HepG2 (cell line): ENCODE data around the gene E2F3. TPM values are rescaled to one million over a fixed set of nuclear protein-coding genes. Genes with fewer than 3 reads are reported as not detected.

Source experiments
- CENPX ChIP-seq: sonication (generic); formaldehyde crosslinking; IDR thresholded peaks from 2 replicates; pipeline ENCODE4 v1.9.0; 2021; ENCODE audit warnings: mild to moderate bottlenecking, missing genetic modification reagents, moderate library complexity
- CREM ChIP-seq, 2 experiments: sonication (generic) in 1 of 2; formaldehyde crosslinking in 1 of 2; IDR thresholded peaks; 2 replicates each; pipeline versions ENCODE4 v1.4.0 to v1.6.1; 2016 to 2020; ENCODE audit warnings: antibody characterized with exemption in 1 of 2, mild to moderate bottlenecking in 1 of 2, missing genetic modification reagents in 1 of 2
- GFI1 ChIP-seq: sonication (generic); formaldehyde crosslinking; IDR thresholded peaks from 2 replicates; pipeline ENCODE4 v1.5.0; 2020; ENCODE audit warnings: missing genetic modification reagents, mild to moderate bottlenecking, borderline replicate concordance
- HNRNPK ChIP-seq: fragments of 200-400 bp; formaldehyde crosslinking; IDR thresholded peaks from 2 replicates; pipeline ENCODE4 v1.6.1; 2018; ENCODE audit warnings: low read length, low read depth, moderate library complexity, mild to moderate bottlenecking; ENCODE audit not compliant: poor library complexity, severe bottlenecking
- IRX3 ChIP-seq: sonication (generic); formaldehyde crosslinking; IDR thresholded peaks from 2 replicates; pipeline ENCODE4 v1.8.1; 2023; ENCODE audit warnings: mild to moderate bottlenecking, low read depth, missing genetic modification reagents, borderline replicate concordance
- ISX ChIP-seq: sonication (generic); formaldehyde crosslinking; conservative IDR thresholded peaks from 2 replicates; pipeline ENCODE4 v1.5.0; 2020; ENCODE audit warnings: missing genetic modification reagents
- KAT7 ChIP-seq: IDR thresholded peaks from 2 replicates; pipeline ENCODE4 v1.6.1; 2018; ENCODE audit warnings: borderline replicate concordance, missing compliant biosample characterization
- KDM4B ChIP-seq: sonication (generic); formaldehyde crosslinking; IDR thresholded peaks from 2 replicates; pipeline ENCODE4 v1.4.0; 2020; ENCODE audit warnings: missing genetic modification reagents
- KLF15 ChIP-seq: sonication (generic); formaldehyde crosslinking; IDR thresholded peaks from 2 replicates; pipeline ENCODE4 v1.8.1; 2023; ENCODE audit warnings: borderline replicate concordance, mild to moderate bottlenecking, inconsistent platforms, missing genetic modification reagents, mixed read lengths
- MIXL1 ChIP-seq: IDR thresholded peaks from 2 replicates; pipeline ENCODE4 v1.6.1; 2016
- MXD4 ChIP-seq: IDR thresholded peaks from 2 replicates; pipeline ENCODE4 v1.6.1; 2016; ENCODE audit warnings: mild to moderate bottlenecking, missing biosample characterization, missing genetic modification reagents
- SIN3A ChIP-seq: IDR thresholded peaks from 2 replicates; pipeline ENCODE4 v1.6.1; 2011; ENCODE audit warnings: low read depth, mild to moderate bottlenecking, control low read depth, low read length, borderline replicate concordance
- SNAPC2 ChIP-seq: sonication (generic); formaldehyde crosslinking; IDR thresholded peaks from 2 replicates; pipeline ENCODE4 v1.8.1; 2022; ENCODE audit warnings: mild to moderate bottlenecking, missing genetic modification reagents
- SPEN ChIP-seq: sonication (generic); formaldehyde crosslinking; IDR thresholded peaks from 2 replicates; pipeline ENCODE4 v1.5.1; 2020; ENCODE audit warnings: low read depth, mild to moderate bottlenecking, missing genetic modification reagents
- SUZ12 ChIP-seq: fragments of 150-350 bp; IDR thresholded peaks from 2 replicates; pipeline ENCODE4 v1.6.1; 2014; ENCODE audit warnings: low read depth, low read length
- ZNF282 ChIP-seq: fragments of 450-650 bp; IDR thresholded peaks from 2 replicates; pipeline ENCODE4 v1.6.1; 2018; ENCODE audit not compliant: partially characterized antibody
- ZNF501 ChIP-seq: sonication (generic); formaldehyde crosslinking; IDR thresholded peaks from 2 replicates; pipeline ENCODE4 v1.5.1; 2020; ENCODE audit warnings: mild to moderate bottlenecking, moderate library complexity, missing genetic modification reagents
- ZNF549 ChIP-seq: sonication (generic); formaldehyde crosslinking; IDR thresholded peaks from 2 replicates; pipeline ENCODE4 v1.5.0; 2020; ENCODE audit warnings: missing genetic modification reagents
- ZNF678 ChIP-seq: sonication (generic); formaldehyde crosslinking; IDR thresholded peaks from 2 replicates; pipeline ENCODE4 v1.4.0; 2020; ENCODE audit warnings: mild to moderate bottlenecking, missing genetic modification reagents
- ZNF746 ChIP-seq: sonication (generic); formaldehyde crosslinking; IDR thresholded peaks from 2 replicates; pipeline ENCODE4 v1.8.0; 2022; ENCODE audit warnings: mild to moderate bottlenecking, missing genetic modification reagents
- ZNF841 ChIP-seq: sonication (generic); formaldehyde crosslinking; IDR thresholded peaks from 2 replicates; pipeline ENCODE4 v1.8.1; 2023; ENCODE audit warnings: missing genetic modification reagents, borderline replicate concordance
- ZSCAN30 ChIP-seq: sonication (generic); formaldehyde crosslinking; IDR thresholded peaks from 2 replicates; pipeline ENCODE4 v1.5.0; 2020; ENCODE audit warnings: mild to moderate bottlenecking, missing genetic modification reagents
- polyA plus RNA-seq, 8 experiments: library from polyadenylated mRNA; depleted of rRNA in 3 of 8; stranded (reverse) in 7 of 8; unstranded in 1 of 8; fragments of >200 nt; fragmentation: Illumina TruSeq in 4 of 8; extraction: Trizol in 4 of 8; gene quantifications; 2 replicates each; pipeline versions ENCODE4 v1.2.1 to v1.2.3, GENCODE V29; 2011 to 2016; ENCODE audit warnings: low read depth in 4 of 8, missing spikeins in 1 of 8, mixed read lengths in 1 of 8; ENCODE audit not compliant: insufficient read depth in 1 of 8
- total RNA-seq, 5 experiments: library from RNA; depleted of rRNA; stranded (reverse); fragments of >200 nt; fragmentation: Illumina TruSeq; extraction: Trizol; gene quantifications; 2 replicates each; pipeline ENCODE4 v1.2.3, GENCODE V29; 2016; ENCODE audit warnings: low read depth in 1 of 5
- TF ChIP-seq, protein P1 (sequence below): sonication (generic); formaldehyde crosslinking; IDR thresholded peaks from 2 replicates; pipeline ENCODE4 v1.4.0; 2020; ENCODE audit warnings: missing genetic modification reagents
- TF ChIP-seq, protein P2 (sequence below): sonication (generic); formaldehyde crosslinking; IDR thresholded peaks from 2 replicates; pipeline ENCODE4 v1.8.1; 2023; ENCODE audit warnings: missing genetic modification reagents, inconsistent platforms, borderline replicate concordance
- TF ChIP-seq, protein P3 (sequence below): IDR thresholded peaks from 2 replicates; pipeline ENCODE4 v1.6.1; 2018; ENCODE audit warnings: missing genetic modification reagents, mild to moderate bottlenecking, missing compliant biosample characterization
- TF ChIP-seq, protein P4 (sequence below): sonication (generic); formaldehyde crosslinking; conservative IDR thresholded peaks from 2 replicates; pipeline ENCODE4 v1.4.0; 2020; ENCODE audit warnings: missing genetic modification reagents

The E2F3 gene
- total and polyA plus RNA-seq, 2 of the 13 experiments (the other 11 are each of a cell fraction or from before 2014, with no cell fraction given), result 8.5 to 12.7 TPM

DNA sequence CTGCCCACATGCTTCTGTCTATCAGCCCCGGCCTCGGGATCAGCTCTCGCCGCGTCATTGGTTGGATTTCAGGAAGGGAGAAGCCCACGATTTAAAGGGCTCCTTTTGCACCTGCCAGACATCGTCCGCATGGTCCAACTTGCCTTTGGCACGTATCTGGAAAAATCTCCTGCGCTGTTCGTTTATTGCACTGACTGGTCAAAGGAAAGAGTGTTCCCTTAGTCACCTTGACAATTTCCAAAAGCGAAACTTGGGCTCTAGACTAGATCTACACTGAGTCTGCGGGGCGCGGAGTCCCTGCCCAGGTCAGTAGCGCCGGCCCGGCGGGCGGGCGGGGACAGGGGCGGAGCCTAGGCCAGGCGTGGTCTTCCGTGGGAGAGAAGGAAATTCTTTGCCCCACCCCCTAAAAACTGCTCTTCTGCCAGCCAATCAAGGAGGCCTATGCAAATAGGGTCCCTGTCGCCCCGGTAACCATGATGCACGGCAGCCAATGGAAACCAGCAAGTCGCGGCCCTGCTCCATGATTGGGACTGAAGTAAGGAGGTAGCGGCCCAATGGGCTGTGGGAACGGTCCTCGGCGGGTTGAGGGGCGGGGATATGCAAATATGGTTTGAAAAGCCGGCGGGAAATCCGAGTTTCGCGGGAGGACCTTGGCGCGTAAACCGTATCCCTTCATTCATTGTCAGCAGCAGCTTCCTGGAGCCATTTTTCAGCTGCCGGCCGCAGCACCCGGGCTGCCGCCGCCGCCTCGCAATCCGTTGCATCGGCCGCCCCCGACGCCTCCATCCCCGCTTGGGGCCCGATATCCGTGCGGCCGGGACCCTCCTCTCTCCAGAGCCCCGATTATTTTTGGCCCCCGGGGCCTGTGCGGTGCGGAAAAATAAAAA is at the start of gene E2F3 (continued):
- TF ChIP-seq ISX (CRISPR knock-in tag) (peak; percentile 96), ZNF746 (peak; percentile 93), CREM (IDR thresholded peaks at IDR 0.05) (peak; percentile 60), CREM (CRISPR knock-in tag; IDR thresholded peaks at IDR 0.05) (no peak), KAT7 (CRISPR knock-in tag) (peak; percentile 28), HNRNPK (no peak), IRX3 (CRISPR knock-in tag) (peak; percentile 94; the same call in 1 of the 2 replicates), GFI1 (CRISPR knock-in tag) (peak; percentile 82), ZSCAN30 (CRISPR knock-in tag) (0 out of 2 replicates have a peak, but pooled peaks have one; percentile 55), CENPX (no peak), ZNF678 (CRISPR knock-in tag) (peak; percentile 77; the same call in 1 of the 2 replicates), ZNF282 (no peak), KLF15 (peak; percentile 97), ZNF841 (CRISPR knock-in tag) (peak; percentile 68; the same call in 1 of the 2 replicates), ZNF501 (peak; percentile 92), SUZ12 (no peak), SPEN (peak; percentile 98), KDM4B (no peak), MXD4 (no peak), ZNF549 (no peak), SNAPC2 (CRISPR knock-in tag) (peak; percentile 95), SIN3A (peak; percentile 100), MIXL1 (CRISPR knock-in tag) (no peak)
- TF ChIP-seq, protein P1, sequence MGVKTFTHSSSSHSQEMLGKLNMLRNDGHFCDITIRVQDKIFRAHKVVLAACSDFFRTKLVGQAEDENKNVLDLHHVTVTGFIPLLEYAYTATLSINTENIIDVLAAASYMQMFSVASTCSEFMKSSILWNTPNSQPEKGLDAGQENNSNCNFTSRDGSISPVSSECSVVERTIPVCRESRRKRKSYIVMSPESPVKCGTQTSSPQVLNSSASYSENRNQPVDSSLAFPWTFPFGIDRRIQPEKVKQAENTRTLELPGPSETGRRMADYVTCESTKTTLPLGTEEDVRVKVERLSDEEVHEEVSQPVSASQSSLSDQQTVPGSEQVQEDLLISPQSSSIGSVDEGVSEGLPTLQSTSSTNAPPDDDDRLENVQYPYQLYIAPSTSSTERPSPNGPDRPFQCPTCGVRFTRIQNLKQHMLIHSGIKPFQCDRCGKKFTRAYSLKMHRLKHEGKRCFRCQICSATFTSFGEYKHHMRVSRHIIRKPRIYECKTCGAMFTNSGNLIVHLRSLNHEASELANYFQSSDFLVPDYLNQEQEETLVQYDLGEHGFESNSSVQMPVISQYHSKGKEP, result 0 out of 2 replicates have a peak, but pooled peaks have one; percentile 75
- TF ChIP-seq, protein P2, sequence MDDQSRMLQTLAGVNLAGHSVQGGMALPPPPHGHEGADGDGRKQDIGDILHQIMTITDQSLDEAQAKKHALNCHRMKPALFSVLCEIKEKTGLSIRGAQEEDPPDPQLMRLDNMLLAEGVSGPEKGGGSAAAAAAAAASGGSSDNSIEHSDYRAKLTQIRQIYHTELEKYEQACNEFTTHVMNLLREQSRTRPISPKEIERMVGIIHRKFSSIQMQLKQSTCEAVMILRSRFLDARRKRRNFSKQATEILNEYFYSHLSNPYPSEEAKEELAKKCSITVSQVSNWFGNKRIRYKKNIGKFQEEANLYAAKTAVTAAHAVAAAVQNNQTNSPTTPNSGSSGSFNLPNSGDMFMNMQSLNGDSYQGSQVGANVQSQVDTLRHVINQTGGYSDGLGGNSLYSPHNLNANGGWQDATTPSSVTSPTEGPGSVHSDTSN (CRISPR knock-in tag), result peak; percentile 83; the same call in 1 of the 2 replicates
- TF ChIP-seq, protein P3, sequence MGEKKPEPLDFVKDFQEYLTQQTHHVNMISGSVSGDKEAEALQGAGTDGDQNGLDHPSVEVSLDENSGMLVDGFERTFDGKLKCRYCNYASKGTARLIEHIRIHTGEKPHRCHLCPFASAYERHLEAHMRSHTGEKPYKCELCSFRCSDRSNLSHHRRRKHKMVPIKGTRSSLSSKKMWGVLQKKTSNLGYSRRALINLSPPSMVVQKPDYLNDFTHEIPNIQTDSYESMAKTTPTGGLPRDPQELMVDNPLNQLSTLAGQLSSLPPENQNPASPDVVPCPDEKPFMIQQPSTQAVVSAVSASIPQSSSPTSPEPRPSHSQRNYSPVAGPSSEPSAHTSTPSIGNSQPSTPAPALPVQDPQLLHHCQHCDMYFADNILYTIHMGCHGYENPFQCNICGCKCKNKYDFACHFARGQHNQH (CRISPR knock-in tag), result peak; percentile 52
- TF ChIP-seq, protein P4, sequence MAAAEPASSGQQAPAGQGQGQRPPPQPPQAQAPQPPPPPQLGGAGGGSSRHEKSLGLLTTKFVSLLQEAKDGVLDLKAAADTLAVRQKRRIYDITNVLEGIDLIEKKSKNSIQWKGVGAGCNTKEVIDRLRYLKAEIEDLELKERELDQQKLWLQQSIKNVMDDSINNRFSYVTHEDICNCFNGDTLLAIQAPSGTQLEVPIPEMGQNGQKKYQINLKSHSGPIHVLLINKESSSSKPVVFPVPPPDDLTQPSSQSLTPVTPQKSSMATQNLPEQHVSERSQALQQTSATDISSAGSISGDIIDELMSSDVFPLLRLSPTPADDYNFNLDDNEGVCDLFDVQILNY (CRISPR knock-in tag), result peak; percentile 99
